SK-N-SH (cell line): ENCODE measurements around the gene NECAB2.

ENCODE experiments used
- CHD2 ChIP-seq: fragments of 150-350 bp; IDR thresholded peaks from 2 replicates; pipeline ENCODE4 v1.6.1; 2018; ENCODE audit warnings: low read length; ENCODE audit not compliant: partially characterized antibody
- CTCF ChIP-seq: fragments of 200-600 bp; sonication (generic); IDR thresholded peaks from 2 replicates; pipeline ENCODE4 v1.6.1; 2017; ENCODE audit warnings: antibody characterized with exemption, mild to moderate bottlenecking, moderate library complexity
- EP300 ChIP-seq, 2 experiments: IDR thresholded peaks; 2 replicates each; pipeline versions ENCODE4 v1.4.0 to v1.6.1; 2012; ENCODE audit warnings: borderline replicate concordance in 1 of 2, low read depth in 1 of 2, low read length in 1 of 2
- EZH2phosphoT487 ChIP-seq: fragments of 200-600 bp; sonication (generic); IDR thresholded peaks from 2 replicates; pipeline ENCODE4 v1.6.1; 2017; ENCODE audit warnings: low read depth, mixed run types, mild to moderate bottlenecking, antibody characterized with exemption, moderate library complexity, borderline replicate concordance
- NFIC ChIP-seq: IDR thresholded peaks from 2 replicates; pipeline ENCODE4 v1.4.0; 2012; ENCODE audit warnings: borderline replicate concordance
- RAD21 ChIP-seq: IDR thresholded peaks from 2 replicates; pipeline ENCODE4 v1.6.1; 2012; ENCODE audit warnings: mild to moderate bottlenecking, low read length
- SIN3A ChIP-seq: IDR thresholded peaks from 2 replicates; pipeline ENCODE4 v1.6.1; 2012; ENCODE audit warnings: low read depth, mild to moderate bottlenecking, low read length, moderate library complexity, borderline replicate concordance
- TCF12 ChIP-seq: IDR thresholded peaks from 2 replicates; pipeline ENCODE4 v1.4.0; 2012
- TEAD4 ChIP-seq: IDR thresholded peaks from 2 replicates; pipeline ENCODE4 v1.4.0; 2012; ENCODE audit warnings: mild to moderate bottlenecking, borderline replicate concordance; ENCODE audit not compliant: insufficient read depth
- YY1 ChIP-seq: IDR thresholded peaks from 2 replicates; pipeline ENCODE4 v1.4.0; 2012; ENCODE audit warnings: low read depth, mild to moderate bottlenecking
- TF ChIP-seq, protein P1 (sequence below): IDR thresholded peaks from 2 replicates; pipeline ENCODE4 v1.4.0; 2012; ENCODE audit warnings: low read depth
- TF ChIP-seq, protein P2 (sequence below): IDR thresholded peaks from 2 replicates; pipeline ENCODE4 v1.6.1; 2012; ENCODE audit warnings: mild to moderate bottlenecking, low read depth, low read length, moderate library complexity

DNA sequence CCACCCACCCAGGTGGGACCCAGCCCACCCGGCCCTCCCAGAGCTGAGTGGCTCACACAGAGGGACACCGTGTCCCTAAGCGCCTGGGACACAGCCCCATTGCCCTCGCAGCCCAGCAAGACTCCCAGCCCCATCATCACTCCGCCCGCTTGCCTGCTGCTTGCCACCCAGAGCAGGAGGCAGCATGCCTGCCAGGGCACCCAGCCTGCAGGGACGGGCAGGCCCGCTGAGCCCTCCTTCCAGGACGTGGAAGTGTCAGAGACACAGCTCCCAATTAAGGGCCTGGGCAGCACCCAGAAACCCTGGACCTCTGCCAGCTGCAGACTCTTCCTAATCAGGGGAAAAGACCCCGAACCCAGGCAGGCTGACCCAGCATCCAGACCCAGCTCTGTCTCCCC lies 32.2 kb upstream of the NECAB2 start:
- TF ChIP-seq NFIC (no peak), CHD2 (no peak), CTCF (no peak), EP300 (IDR thresholded peaks at IDR 0.05; ENCODE audit: borderline replicate concordance in 1 of 2, low read depth in 1 of 2, low read length in 1 of 2) (no peak), SIN3A (no peak), EZH2phosphoT487 (no peak), YY1 (no peak), TCF12 (no peak), TEAD4 (no peak), RAD21 (no peak)
- TF ChIP-seq, protein P1, sequence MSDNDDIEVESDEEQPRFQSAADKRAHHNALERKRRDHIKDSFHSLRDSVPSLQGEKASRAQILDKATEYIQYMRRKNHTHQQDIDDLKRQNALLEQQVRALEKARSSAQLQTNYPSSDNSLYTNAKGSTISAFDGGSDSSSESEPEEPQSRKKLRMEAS: no peak
- TF ChIP-seq, protein P2, sequence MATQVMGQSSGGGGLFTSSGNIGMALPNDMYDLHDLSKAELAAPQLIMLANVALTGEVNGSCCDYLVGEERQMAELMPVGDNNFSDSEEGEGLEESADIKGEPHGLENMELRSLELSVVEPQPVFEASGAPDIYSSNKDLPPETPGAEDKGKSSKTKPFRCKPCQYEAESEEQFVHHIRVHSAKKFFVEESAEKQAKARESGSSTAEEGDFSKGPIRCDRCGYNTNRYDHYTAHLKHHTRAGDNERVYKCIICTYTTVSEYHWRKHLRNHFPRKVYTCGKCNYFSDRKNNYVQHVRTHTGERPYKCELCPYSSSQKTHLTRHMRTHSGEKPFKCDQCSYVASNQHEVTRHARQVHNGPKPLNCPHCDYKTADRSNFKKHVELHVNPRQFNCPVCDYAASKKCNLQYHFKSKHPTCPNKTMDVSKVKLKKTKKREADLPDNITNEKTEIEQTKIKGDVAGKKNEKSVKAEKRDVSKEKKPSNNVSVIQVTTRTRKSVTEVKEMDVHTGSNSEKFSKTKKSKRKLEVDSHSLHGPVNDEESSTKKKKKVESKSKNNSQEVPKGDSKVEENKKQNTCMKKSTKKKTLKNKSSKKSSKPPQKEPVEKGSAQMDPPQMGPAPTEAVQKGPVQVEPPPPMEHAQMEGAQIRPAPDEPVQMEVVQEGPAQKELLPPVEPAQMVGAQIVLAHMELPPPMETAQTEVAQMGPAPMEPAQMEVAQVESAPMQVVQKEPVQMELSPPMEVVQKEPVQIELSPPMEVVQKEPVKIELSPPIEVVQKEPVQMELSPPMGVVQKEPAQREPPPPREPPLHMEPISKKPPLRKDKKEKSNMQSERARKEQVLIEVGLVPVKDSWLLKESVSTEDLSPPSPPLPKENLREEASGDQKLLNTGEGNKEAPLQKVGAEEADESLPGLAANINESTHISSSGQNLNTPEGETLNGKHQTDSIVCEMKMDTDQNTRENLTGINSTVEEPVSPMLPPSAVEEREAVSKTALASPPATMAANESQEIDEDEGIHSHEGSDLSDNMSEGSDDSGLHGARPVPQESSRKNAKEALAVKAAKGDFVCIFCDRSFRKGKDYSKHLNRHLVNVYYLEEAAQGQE: no peak
